GM13977 (cell line): Measurements from ENCODE around the gene RTN4RL1.

Experiments
- DNase-seq: peaks from one replicate; pipeline ENCODE4 v3.0.0; 2012; ENCODE audit warnings: low spot score
- in situ Hi-C: fragments of 300-500 bp; cut with MboI; formaldehyde crosslinking; loops from one replicate; pipeline ENCODE4 v1.12.0; 2022; ENCODE audit warnings: low sequenced_read_pairs, low pct_unique_long_range_greater_than_20kb, mixed read lengths, inconsistent platforms; ENCODE audit not compliant: unreplicated experiment
- TF ChIP-seq, protein P1 (sequence below): IDR thresholded peaks from 2 replicates; pipeline ENCODE4 v1.5.1; 2012; ENCODE audit warnings: mild to moderate bottlenecking, control low read depth; ENCODE audit not compliant: insufficient read depth; ENCODE audit errors: extremely low read depth, missing control alignments

Gene RTN4RL1

DNA sequence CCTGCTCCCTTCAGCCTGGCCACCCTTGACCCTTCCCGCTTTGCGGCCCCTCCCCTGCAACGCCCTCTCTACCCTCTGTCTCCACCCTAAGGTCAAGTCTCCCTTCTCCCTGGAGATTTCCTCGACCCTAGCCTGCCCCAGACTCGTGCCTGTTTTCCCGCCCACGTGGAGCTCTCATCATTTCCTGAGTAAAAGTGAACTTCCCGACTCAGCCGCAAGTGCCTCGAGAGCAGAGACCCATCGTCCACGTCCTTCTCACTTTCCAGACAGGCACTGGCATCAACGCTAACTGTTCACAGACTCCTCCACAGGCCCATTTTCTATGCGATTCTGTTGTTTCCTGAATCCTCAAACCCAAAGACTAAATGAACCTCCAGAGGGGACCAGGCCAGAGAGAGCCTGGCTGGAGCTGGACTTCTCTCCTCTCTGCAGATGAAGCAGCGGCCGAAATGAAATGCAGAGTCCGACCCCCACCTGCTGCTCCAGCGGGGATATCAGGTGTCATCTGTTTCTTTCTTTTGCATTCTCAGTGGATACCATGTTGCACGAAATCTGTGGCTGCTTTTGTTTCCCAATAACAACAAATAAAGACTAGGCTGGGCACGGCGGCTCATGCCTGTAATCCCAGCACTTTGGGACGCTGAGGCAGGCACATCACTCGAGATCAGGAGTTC lies 52.5 kb downstream of the RTN4RL1 start:
- TF ChIP-seq, protein P1, sequence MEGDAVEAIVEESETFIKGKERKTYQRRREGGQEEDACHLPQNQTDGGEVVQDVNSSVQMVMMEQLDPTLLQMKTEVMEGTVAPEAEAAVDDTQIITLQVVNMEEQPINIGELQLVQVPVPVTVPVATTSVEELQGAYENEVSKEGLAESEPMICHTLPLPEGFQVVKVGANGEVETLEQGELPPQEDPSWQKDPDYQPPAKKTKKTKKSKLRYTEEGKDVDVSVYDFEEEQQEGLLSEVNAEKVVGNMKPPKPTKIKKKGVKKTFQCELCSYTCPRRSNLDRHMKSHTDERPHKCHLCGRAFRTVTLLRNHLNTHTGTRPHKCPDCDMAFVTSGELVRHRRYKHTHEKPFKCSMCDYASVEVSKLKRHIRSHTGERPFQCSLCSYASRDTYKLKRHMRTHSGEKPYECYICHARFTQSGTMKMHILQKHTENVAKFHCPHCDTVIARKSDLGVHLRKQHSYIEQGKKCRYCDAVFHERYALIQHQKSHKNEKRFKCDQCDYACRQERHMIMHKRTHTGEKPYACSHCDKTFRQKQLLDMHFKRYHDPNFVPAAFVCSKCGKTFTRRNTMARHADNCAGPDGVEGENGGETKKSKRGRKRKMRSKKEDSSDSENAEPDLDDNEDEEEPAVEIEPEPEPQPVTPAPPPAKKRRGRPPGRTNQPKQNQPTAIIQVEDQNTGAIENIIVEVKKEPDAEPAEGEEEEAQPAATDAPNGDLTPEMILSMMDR = no peak
- in situ Hi-C loops = no loop called here
- no peak for DNase-seq

- TF ChIP-seq, protein P1 = no peak
- in situ Hi-C loops = no loop called here
- no peak for DNase-seq
These were observed 54.2 kb downstream of the RTN4RL1 start for GRCh38 chr17:1970843-1971384.

DNA sequence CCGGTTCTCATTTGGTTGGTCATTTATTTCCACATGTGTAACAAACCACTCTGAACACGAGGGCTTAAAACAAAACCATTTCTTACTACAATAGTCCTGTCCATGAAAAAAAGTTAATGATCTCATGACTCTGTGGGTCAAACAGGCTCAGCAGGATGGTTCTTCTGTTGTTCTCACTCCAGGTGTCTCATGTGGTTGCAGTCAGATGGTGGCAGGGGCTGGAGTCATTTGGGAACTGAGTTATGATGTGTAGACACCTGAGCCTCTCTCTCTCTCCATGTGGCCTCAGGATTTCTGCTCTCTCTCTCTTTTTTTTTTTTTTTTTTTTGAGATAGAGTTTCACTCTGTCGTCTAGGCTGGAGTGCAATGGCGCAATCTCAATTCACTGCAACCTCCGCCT lies 55.4 kb downstream of the RTN4RL1 start:
- TF ChIP-seq, protein P1 = no peak
- in situ Hi-C loops = no loop called here
- DNase-seq = no peak

- in situ Hi-C loops = no loop called here
- DNase-seq = peak; percentile 46
These were observed 57.9 kb downstream of the RTN4RL1 start for GRCh38 chr17:1967213-1967612.

GRCh38 chr17:1966274-1967086 lies 58.7 kb downstream of the RTN4RL1 start:
- TF ChIP-seq, protein P1 = no peak
- in situ Hi-C loops = no loop called here
- no peak for DNase-seq

More at GRCh38 chr17:1967213-1967612, 57.9 kb downstream of the RTN4RL1 start:
- TF ChIP-seq, protein P1 = no peak

DNA sequence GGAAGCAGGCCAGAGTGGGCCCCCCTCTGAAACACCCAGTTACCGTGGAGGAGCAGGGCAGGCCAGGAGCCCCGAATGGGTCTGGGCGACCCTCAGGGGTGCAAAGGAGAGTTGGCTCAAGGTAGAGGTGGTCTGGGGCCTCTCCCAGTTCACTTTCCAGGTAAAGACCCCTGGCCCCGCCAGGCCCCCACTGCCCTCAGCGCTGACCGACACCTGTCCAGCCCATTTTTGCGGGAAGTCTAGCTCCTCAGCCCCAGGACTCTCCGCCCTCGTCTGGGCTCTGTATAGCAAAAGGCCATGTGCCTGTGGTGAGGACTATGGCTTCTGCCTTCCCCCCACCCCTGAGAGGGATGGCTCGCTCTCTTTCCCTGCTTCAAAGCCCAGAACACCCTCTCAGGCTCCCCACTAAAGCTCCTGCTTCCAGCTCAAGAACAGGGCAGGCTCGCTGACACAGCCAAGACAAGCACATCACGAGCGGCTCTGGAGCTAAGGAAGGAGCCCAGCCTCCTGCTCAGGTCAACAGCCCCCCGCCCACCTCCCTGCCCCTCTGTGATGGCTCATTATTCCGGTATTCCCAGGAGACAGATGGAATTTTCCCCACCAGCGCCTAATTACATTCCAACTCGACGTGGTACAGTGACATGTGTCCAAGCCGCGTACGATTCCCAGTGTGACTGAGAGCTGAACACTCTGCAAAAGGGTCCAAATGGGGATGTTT lies 59.4 kb downstream of the RTN4RL1 start:
- DNase-seq = no peak
- TF ChIP-seq, protein P1 = no peak
- in situ Hi-C loops = no loop called here
